HL-60 (cell line): ENCODE results near the gene PACSIN1.

ENCODE experiments used
- CTCF ChIP-seq: IDR thresholded peaks from one replicate; pipeline ENCODE4 v1.5.1; 2011; ENCODE audit warnings: low read length, control low read depth, inconsistent platforms; ENCODE audit not compliant: insufficient read depth
- GABPA ChIP-seq: IDR thresholded peaks from 2 replicates; pipeline ENCODE4 v1.6.1; 2012; ENCODE audit warnings: low read depth
- SPI1 ChIP-seq: IDR thresholded peaks from 2 replicates; pipeline ENCODE4 v1.6.1; 2012; ENCODE audit warnings: low read depth, mild to moderate bottlenecking, borderline replicate concordance

GRCh38 chr6:34457382-34457741, 8.5 kb upstream of the PACSIN1 start:
- TF ChIP-seq CTCF (no peak), GABPA (no peak), SPI1 (peak; percentile 42; the same call in 1 of the 2 replicates)
